Activated CD8-positive, alpha-beta T cell treated with anti-CD3 and anti-CD28 coated beads, Interleukin-2, amount 10 ng/mL, durations not matched to agents 7 days and 5 days (primary cell): ENCODE data around the gene TMEM229A. TPM values are rescaled to one million over a fixed set of nuclear protein-coding genes. Genes with fewer than 3 reads are reported as not detected.
"Not testable (repeated sequence)": the region's sequence is repeated elsewhere in the genome, so short reads cannot be mapped to it uniquely, and the experiment has no call there.

Experiments used
- ATAC-seq: fragments of 150-1000 bp; cut with Tn5 transposase; one replicate; pipeline ENCODE4 v1.10.0; 2021; ENCODE audit warnings: moderate library complexity
- CTCF ChIA-PET: fragments of 350-600 bp; sonication (Branson Sonifier 250); formaldehyde crosslinking; loops from one replicate; lab custom pipeline; 2021; ENCODE audit warnings: antibody characterized with exemption; lab: Charles Lee
- POLR2A ChIA-PET: fragments of 350-600 bp; sonication (Branson Sonifier 250); formaldehyde crosslinking; loops from one replicate; lab custom pipeline; 2021; ENCODE audit warnings: antibody characterized with exemption; lab: Charles Lee
- DNase-seq: peaks from one replicate; pipeline ENCODE4 v3.0.0-alpha.2; 2020
- H3K27ac Mint-ChIP-seq: one replicate; pipeline ENCODE4 v1.8.0; 2021; ENCODE audit warnings: mild to moderate bottlenecking, mixed read lengths
- H3K27me3 Mint-ChIP-seq: one replicate; pipeline ENCODE4 v1.8.0; 2021; ENCODE audit warnings: low read depth, mixed read lengths
- H3K36me3 Mint-ChIP-seq: one replicate; pipeline ENCODE4 v1.8.0; 2021; ENCODE audit warnings: low read depth, mixed read lengths
- H3K4me1 Mint-ChIP-seq: one replicate; pipeline ENCODE4 v1.8.0; 2021; ENCODE audit warnings: low read depth, mixed read lengths
- H3K4me3 Mint-ChIP-seq: one replicate; pipeline ENCODE4 v1.8.0; 2021; ENCODE audit warnings: mild to moderate bottlenecking, mixed read lengths
- H3K9me3 Mint-ChIP-seq: one replicate; pipeline ENCODE4 v1.8.0; 2022; ENCODE audit warnings: mixed read lengths; ENCODE audit not compliant: insufficient read depth
- total RNA-seq, 2 experiments: library from RNA; stranded (reverse); gene quantifications; one replicate each; pipeline ENCODE4 v1.2.3, GENCODE V29; 2021

Gene TMEM229A
- total RNA-seq, 2 experiments from 2014 or later: not detected

DNA sequence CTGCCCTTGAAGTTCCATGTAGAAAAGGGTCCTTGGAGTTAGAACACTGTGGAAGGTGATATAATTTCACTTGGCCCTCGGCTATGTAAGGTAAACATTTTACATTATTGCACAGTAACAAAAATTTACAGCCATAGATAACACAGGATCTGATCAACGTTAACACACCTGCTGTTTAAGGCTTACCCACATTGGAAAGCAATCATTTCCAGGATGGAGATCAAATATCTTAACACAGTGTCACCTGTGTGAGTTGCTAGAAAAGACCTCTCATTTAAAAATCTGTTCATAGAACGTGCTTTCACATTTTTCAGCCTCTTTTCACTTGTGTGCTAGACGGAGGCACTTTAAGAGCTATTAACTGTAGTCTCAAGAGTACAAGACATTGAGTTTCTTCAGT is 1.9 kb downstream of the TMEM229A start:
- DNase-seq: no peak
- no peak for ATAC-seq
- no peak overlapping the region for H3K4me3 Mint-ChIP-seq
- H3K9me3 Mint-ChIP-seq: no peaks in the 10 kb centered on the region
- H3K27ac Mint-ChIP-seq: no peak overlapping the region
- H3K27me3 Mint-ChIP-seq: peaks cover 39% of the 10 kb centered on the region
- ChIA-PET POLR2A (no interaction called here), CTCF (no interaction called here)
- H3K36me3 Mint-ChIP-seq: no peaks in the 10 kb centered on the region
- H3K4me1 Mint-ChIP-seq: peaks cover 6% of the 10 kb centered on the region

DNA sequence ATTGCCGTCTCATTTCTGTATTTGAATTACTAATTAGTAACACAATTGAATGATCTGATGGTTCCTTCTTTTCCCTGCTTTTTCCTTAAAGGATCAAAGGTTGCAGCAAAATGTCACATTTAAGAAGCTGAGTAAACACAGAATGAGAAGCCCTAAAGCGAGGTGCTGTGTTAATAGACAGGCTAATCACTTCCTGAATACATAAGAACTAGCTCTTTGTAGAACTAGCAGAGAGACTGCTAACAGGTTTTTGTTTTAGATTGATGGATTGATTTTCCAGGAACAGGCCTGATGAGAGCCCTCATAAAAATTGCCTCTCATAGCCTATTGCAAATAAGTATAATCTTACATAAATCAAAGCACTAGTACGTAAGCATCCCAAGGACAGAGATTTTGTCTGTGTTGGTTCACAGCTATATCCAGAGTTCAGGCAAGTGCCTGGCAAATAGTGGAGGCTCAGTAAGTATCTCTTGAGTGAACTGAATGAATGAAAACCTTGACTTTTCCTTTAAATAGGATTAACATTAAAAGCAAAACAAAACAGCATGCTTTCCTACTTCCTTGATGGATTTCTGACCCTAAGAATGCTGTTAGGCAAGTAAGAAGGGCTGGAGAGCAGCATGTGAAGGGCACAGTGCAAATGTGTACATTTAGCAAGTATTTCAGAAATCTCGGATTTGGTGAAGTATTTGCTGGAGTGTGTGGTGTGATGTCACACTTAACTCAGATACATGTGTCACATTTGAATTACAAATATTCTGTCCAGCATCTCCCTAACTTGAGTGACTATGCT is 3.3 kb downstream of the TMEM229A start:
- POLR2A ChIA-PET: interaction anchor here (0.6 kb wide), 1 partner anchor 8 kb away, joined by 3 read pairs; no protein-coding TSS in a partner anchor
- peaks cover 34% of the 10 kb centered on the region for H3K27me3 Mint-ChIP-seq
- no peak for ATAC-seq
- no peaks in the 10 kb centered on the region for H3K9me3 Mint-ChIP-seq
- CTCF ChIA-PET: no interaction called here
- H3K27ac Mint-ChIP-seq: no peak overlapping the region
- no peaks in the 10 kb centered on the region for H3K36me3 Mint-ChIP-seq
- no peak for DNase-seq
- H3K4me1 Mint-ChIP-seq: peaks cover 6% of the 10 kb centered on the region
- no peak overlapping the region for H3K4me3 Mint-ChIP-seq

DNA sequence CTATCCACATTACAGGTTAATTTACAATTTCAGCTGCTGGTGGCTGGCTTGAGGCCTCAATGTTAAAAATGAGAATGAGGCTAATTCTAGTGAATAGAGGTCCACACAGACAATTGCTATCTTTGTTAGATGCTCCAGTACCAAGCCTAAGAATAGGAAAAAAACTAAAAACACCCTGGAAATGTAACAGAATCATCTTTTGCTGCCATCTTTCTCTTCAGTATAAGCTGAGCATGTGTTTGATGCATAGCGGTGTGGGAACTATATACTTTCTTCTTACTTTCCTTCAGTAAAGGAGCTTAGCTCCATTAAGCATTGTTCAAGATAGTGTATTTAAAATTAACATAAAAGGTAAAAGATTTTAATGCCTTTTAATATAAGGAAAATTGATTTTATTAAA is 5.6 kb downstream of the TMEM229A start:
- no peaks in the 10 kb centered on the region for H3K36me3 Mint-ChIP-seq
- ChIA-PET POLR2A (no interaction called here), CTCF (no interaction called here)
- H3K4me3 Mint-ChIP-seq: no peak overlapping the region
- peaks cover 4% of the 10 kb centered on the region for H3K4me1 Mint-ChIP-seq
- peaks cover 20% of the 10 kb centered on the region for H3K27me3 Mint-ChIP-seq
- H3K27ac Mint-ChIP-seq: no peak overlapping the region
- no peak for DNase-seq
- ATAC-seq: no peak
- H3K9me3 Mint-ChIP-seq: no peaks in the 10 kb centered on the region

DNA sequence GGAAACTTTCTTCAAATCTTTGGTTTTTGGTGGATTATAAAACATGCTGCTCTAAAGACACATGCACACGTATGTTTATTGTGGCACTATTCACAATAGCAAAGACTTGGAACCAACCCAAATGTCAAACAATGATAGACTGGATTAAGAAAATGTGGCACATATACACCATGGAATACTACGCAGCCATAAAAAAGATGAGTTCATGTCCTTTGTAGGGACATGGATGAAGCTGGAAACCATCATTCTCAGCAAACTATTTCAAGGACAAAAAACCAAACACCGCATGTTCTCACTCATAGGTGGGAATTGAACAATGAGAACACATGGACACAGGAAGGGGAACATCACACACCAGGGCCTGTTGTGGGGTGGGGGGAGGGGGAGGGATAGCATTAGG is 8.5 kb downstream of the TMEM229A start:
- DNase-seq, H3K27ac Mint-ChIP-seq, H3K36me3 Mint-ChIP-seq, ATAC-seq, CTCF ChIA-PET, H3K4me3 Mint-ChIP-seq, H3K9me3 Mint-ChIP-seq, H3K27me3 Mint-ChIP-seq, H3K4me1 Mint-ChIP-seq, POLR2A ChIA-PET: not testable (repeated sequence)

DNA sequence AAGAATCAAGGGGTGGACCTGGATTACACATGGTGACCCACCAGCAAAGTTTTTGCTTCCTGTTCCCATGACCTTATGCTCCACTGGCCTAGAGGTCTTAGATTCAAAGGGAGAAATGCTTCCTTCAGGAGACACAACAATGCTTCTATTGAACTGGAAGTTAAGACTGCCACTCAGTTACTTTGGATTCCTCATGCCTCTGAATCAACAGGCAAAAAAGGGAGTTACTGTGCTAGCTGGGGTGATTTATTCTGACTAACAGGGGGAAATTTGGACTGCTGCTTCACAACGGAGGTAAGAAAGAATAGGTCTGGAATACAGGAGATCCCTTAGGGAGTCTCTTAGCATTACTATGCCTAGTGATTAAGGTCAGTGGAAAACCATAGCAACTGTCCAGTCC is 10.3 kb downstream of the TMEM229A start:
- ChIA-PET CTCF (no interaction called here), POLR2A (no interaction called here)
- ATAC-seq (no peak), DNase-seq (no peak)
- no peaks in the 10 kb centered on the region for H3K36me3 Mint-ChIP-seq
- H3K27ac Mint-ChIP-seq: no peak overlapping the region
- no peak overlapping the region for H3K4me3 Mint-ChIP-seq
- H3K9me3 Mint-ChIP-seq: no peaks in the 10 kb centered on the region
- no peaks in the 10 kb centered on the region for H3K27me3 Mint-ChIP-seq
- no peaks in the 10 kb centered on the region for H3K4me1 Mint-ChIP-seq

DNA sequence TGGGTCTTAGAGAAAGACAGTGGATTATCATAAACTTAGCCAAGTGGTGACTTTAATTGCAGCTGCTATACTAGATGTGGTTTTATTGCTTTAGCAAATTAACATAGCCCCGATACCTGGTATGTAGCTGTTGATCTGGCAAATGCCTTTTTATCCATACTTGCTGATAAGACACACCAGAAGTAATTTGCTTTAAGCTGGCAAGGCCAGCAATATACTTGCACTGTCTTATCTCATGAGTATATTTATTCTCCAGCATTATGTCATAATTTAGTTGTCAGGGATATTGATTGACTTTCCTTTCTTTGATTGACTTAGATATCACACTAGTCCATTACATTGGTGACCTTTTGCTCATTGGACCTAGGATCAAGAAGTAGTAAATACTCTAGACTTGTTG is 12.8 kb downstream of the TMEM229A start:
- Mint-ChIP-seq H3K4me1 (no peaks in the 10 kb centered on the region), H3K9me3 (no peaks in the 10 kb centered on the region), H3K36me3 (no peaks in the 10 kb centered on the region), H3K4me3 (no peak overlapping the region), H3K27me3 (no peaks in the 10 kb centered on the region), H3K27ac (no peak overlapping the region)
- ATAC-seq (no peak), DNase-seq (no peak)
- CTCF ChIA-PET: no interaction called here
- POLR2A ChIA-PET: no interaction called here

DNA sequence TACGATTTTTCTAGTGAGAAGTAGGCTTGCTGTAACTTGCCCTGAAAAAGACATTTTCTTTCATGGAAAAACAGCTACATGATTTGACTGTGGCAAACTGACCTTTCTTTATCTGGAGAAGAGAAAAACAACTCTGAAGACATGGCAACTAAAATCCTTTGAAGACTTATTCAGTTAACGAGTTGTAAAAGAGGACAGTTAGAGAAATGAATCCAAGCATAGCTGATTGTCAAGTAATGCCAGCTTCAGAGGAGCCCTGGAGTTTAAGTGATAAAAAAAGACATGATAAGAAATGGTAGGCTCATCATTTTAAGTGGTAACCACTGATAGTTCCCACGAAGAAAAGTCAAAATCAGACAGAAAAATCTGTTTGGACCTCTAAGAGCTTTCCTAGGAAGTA is 19.6 kb downstream of the TMEM229A start:
- H3K4me1 Mint-ChIP-seq: no peaks in the 10 kb centered on the region
- no peak for ATAC-seq
- no peak overlapping the region for H3K4me3 Mint-ChIP-seq
- CTCF ChIA-PET: no interaction called here
- no peak for DNase-seq
- H3K27me3 Mint-ChIP-seq: no peaks in the 10 kb centered on the region
- H3K36me3 Mint-ChIP-seq: no peaks in the 10 kb centered on the region
- no peaks in the 10 kb centered on the region for H3K9me3 Mint-ChIP-seq
- POLR2A ChIA-PET: no interaction called here
- H3K27ac Mint-ChIP-seq: no peak overlapping the region

DNA sequence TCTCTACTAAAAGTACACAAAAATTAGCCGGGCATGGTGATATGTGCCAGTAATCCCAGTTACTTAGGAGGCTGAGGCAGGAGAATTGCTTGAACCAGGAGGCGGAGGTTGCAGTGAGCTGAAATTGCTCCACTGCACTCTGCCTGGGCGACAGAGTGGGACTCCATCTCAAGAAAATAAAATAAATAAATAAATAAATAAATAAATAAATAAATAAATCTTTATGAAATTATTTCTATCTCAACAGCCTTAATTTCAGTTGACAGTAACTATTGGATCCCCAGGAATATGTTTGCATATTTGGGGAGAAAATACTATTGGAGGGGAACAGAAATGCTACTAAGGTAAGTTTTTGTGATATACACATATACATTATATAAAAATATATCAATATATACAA is 20.0 kb downstream of the TMEM229A start:
- ChIA-PET POLR2A (no interaction called here), CTCF (no interaction called here)
- DNase-seq (no peak), ATAC-seq (no peak)
- H3K36me3 Mint-ChIP-seq: no peaks in the 10 kb centered on the region
- H3K4me3 Mint-ChIP-seq: no peak overlapping the region
- no peaks in the 10 kb centered on the region for H3K4me1 Mint-ChIP-seq
- H3K9me3 Mint-ChIP-seq: no peaks in the 10 kb centered on the region
- H3K27me3 Mint-ChIP-seq: no peaks in the 10 kb centered on the region
- no peak overlapping the region for H3K27ac Mint-ChIP-seq

DNA sequence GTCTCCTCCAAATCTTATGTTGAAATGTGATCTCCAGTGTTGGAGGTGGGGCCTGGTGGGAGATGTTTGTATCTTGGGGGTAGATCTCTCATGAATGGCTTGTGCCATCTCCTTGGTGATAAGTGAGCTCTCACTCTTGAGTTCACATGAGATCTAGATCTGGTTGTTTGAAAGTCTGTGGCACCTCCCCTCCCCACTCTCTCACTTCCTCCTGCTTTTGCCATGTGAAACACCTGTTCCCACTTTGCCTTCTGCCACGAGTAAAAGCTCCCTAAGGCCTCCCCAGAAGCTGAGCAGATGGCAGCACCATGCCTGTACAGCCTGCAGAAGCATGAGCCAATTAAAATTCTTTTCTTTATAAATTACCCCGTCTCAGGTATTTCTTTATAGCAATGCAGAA is 23.5 kb downstream of the TMEM229A start:
- Mint-ChIP-seq H3K36me3 (no peaks in the 10 kb centered on the region), H3K4me1 (no peaks in the 10 kb centered on the region), H3K27me3 (no peaks in the 10 kb centered on the region), H3K9me3 (no peaks in the 10 kb centered on the region), H3K4me3 (no peak overlapping the region), H3K27ac (no peak overlapping the region)
- ATAC-seq (no peak), DNase-seq (no peak)
- ChIA-PET CTCF (no interaction called here), POLR2A (no interaction called here)

DNA sequence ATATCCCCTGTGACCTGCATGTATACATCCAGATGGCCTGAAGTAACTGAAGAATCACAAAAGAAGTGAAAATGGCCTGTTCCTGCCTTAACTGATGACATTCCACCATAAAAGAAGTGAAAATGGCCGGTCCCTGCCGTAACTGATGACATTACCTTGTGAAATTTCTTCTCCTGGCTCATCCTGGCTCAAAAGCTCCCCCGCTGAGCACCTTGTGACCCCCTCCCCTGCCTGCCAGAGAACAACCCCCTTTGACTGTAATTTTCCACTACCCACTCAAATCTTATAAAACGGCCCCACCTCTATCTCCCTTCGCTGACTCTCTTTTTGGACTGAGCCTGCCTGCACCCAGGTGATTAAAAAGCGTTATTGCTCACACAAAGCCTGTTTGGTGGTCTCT is 24.6 kb downstream of the TMEM229A start:
- DNase-seq, CTCF ChIA-PET, H3K27ac Mint-ChIP-seq, POLR2A ChIA-PET, H3K27me3 Mint-ChIP-seq, H3K36me3 Mint-ChIP-seq, H3K4me1 Mint-ChIP-seq, H3K9me3 Mint-ChIP-seq, H3K4me3 Mint-ChIP-seq, ATAC-seq: not testable (repeated sequence)

DNA sequence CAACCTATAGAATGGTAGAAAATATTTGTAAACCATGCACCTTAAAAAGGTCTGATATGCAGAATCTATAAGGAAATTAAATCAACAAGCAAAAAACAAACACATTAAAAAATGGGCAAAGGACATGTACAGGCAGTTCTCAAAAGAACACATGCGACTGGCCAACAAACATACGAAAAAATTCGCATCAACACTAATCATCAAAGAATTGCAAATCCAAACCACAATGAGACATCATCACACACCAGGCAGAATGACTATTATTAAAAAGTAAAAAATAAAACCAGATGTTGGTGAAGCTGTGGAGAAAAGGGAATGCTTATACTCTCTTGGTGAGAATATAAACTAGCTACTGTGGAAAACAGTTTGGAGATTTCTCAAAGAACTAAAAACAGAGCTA is 33.2 kb downstream of the TMEM229A start:
- Mint-ChIP-seq H3K4me3 (no peak overlapping the region), H3K4me1 (no peaks in the 10 kb centered on the region), H3K9me3 (no peaks in the 10 kb centered on the region), H3K27ac (no peak overlapping the region), H3K36me3 (no peaks in the 10 kb centered on the region), H3K27me3 (no peaks in the 10 kb centered on the region)
- CTCF ChIA-PET: no interaction called here
- DNase-seq (no peak), ATAC-seq (no peak)
- POLR2A ChIA-PET: no interaction called here

DNA sequence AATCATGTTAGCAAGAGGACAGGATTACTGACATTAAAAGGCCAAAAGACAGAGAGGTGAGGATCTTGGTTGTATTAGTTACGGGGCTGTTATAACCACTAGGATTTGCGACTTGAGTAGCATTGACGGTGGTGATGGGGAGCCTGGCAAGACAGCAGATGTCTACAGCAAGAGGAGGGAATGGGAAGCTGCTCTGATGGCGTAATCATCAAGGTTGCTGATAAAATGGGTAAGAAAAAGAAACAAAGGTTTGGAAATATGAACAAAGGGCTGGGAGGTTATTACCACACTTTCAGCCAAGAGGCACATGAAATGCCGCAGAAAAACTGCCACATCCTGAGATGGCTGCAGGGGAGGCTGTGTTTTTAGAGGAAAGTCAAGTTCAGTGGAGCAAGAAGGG is 33.9 kb downstream of the TMEM229A start:
- DNase-seq (no peak), ATAC-seq (no peak)
- Mint-ChIP-seq H3K27ac (no peak overlapping the region), H3K27me3 (no peaks in the 10 kb centered on the region), H3K9me3 (no peaks in the 10 kb centered on the region), H3K4me1 (no peaks in the 10 kb centered on the region), H3K36me3 (no peaks in the 10 kb centered on the region), H3K4me3 (no peak overlapping the region)
- ChIA-PET POLR2A (no interaction called here), CTCF (no interaction called here)

DNA sequence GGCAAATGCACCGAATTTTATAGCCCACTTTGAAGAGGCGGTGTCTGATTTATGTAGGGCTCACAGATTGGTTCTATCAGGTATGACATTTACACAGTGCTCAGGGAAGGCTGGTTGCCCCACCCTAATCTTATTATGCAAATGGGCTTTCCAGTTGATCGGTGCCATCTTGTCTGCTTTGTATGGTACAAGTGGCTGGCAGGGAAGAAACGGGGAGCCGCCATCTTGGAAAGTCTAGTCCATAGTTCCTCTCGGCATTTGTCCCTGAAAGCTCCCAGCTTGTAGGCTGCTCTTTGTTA is 36.6 kb downstream of the TMEM229A start:
- no peak for DNase-seq
- no peaks in the 10 kb centered on the region for H3K4me1 Mint-ChIP-seq
- CTCF ChIA-PET: no interaction called here
- POLR2A ChIA-PET: no interaction called here
- H3K4me3 Mint-ChIP-seq: no peak overlapping the region
- H3K9me3 Mint-ChIP-seq: no peaks in the 10 kb centered on the region
- ATAC-seq: no peak
- no peak overlapping the region for H3K27ac Mint-ChIP-seq
- H3K36me3 Mint-ChIP-seq: no peaks in the 10 kb centered on the region
- no peaks in the 10 kb centered on the region for H3K27me3 Mint-ChIP-seq
